GM21367 (cell line): ENCODE measurements around the gene S100A7A.
"Not testable (repeated sequence)": the region's sequence is repeated elsewhere in the genome, so short reads cannot be mapped to it uniquely, and the experiment has no call there.

Source experiments
- ATAC-seq: cut with Tn5 transposase; IDR thresholded peaks from one replicate; pipeline ENCODE4 v1.9.1; 2021; ENCODE audit not compliant: unreplicated experiment

S100A7A gene

DNA sequence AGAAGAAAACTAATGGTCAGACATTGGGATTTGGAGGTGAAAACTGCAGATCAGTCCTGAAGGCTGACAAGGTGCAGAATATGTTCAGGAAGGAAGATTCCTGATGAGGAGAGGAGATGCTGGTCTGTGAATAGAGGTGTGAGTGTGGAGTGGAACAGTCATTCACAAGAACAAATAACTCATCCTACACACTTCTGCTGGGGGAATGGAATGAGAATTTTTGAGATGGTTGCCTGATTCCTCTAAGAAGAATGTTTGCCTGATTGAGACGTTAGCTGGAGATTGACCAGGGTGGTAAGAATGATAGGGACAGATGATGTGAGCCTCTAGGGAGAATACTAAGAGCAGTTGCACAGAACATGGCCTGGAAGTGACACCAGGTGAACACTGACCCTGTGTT is 40.1 kb downstream of the S100A7A start:
- ATAC-seq: no peak

- ATAC-seq: no peak
These were observed 43.3 kb downstream of the S100A7A start for GRCh38 chr1:153459655-153460054.

DNA sequence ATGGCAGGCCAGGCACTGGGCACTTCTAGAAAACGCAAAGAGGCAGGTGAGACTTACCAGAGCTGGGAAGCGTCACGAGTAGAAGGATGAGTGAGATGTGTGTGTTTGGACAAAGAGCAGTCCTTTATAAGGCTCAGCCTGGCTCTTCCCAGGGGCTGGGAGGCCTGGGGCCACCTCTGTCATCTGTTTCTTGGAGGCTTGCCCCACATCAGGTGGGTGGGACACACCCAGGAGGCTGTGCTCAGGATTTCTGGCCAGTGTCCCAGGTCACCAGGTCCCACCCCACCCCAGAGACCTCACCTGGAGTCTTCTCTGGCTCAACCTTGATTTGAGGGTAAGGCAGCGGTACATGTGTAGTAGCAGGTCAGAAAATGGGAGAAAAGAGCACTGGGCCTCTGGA is 44.2 kb downstream of the S100A7A start, which contains the start of gene S100A7:
Gene S100A7, minus strand, starts transcription at position 101 of the 400 bp plus-strand sequence. CDS start 1,638 bp downstream, outside the sequence.
- no peak for ATAC-seq

GRCh38 chr1:153462741-153463140 is 46.4 kb downstream of the S100A7A start:
- not testable (repeated sequence) for ATAC-seq

- ATAC-seq: no peak
These were observed 49.7 kb downstream of the S100A7A start for GRCh38 chr1:153465811-153466636.

DNA sequence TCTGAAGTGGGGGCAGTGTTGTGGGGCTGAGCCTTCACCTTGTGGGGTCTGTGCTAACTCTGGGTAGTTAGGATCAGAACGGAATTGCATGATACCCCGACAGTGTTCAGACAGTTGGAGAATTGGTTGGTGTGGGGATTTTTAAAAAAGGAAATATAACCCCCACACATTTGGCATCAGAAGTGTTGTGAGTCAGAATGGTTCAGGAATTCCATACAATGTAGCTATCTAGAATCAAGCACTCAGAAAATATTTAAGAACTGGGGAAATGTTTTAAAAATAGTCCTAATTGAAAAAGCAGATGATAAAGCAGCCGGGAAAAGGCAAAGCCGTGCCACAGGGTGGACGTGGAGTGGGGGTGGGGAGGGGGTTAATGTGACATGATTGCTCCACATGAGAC is 50.6 kb downstream of the S100A7A start:
- no peak for ATAC-seq

- ATAC-seq: no peak
These were observed 54.4 kb downstream of the S100A7A start for GRCh38 chr1:153470707-153471106.
